ENCODE results near the gene ASB9. TPM values are rescaled to one million over a fixed set of nuclear protein-coding genes. Genes with fewer than 3 reads are reported as not detected.

The ASB9 gene
- total and polyA plus RNA-seq, 3 donors (not counting 1 experiment from before 2014, with no cell fraction given), result 0.67 to 2.9 (median 1.9) TPM

Other genes with a start within 250 kb of the ASB9 start
- gene ASB11, start 45.6 kb upstream of the ASB9 start, total RNA-seq, result not detected
- not detected for gene ASB11, start 45.6 kb upstream of the ASB9 start, polyA plus RNA-seq
- gene PIGA, start 65.4 kb upstream of the ASB9 start, total RNA-seq, result 10 to 100 TPM; 13.3 to 20.9 TPM
- gene PIGA, start 65.4 kb upstream of the ASB9 start, polyA plus RNA-seq, result 7.3 TPM
- gene VEGFD, start 114.3 kb upstream of the ASB9 start, total RNA-seq, result under 1 TPM; under 0.01 to 0.28 TPM
- 0.06 TPM for gene VEGFD, start 114.3 kb upstream of the ASB9 start, polyA plus RNA-seq
- gene PIR, start 223.2 kb upstream of the ASB9 start, total RNA-seq, result 10 to 100 TPM; 32.8 to 40.9 TPM
- gene PIR, start 223.2 kb upstream of the ASB9 start, polyA plus RNA-seq, result 47.8 TPM
- under 1 TPM; 0.33 to 0.49 TPM for gene BMX, start 230.7 kb upstream of the ASB9 start, total RNA-seq
- 0.16 TPM for gene BMX, start 230.7 kb upstream of the ASB9 start, polyA plus RNA-seq